Stimulated activated naive B cell treated with anti-CD40 and anti-IgM and Interleukin-4, amounts not matched to agents 10 μg/mL and 1 μg/mL and 100 μg/mL, for 72 hours (primary cell): Measurements from ENCODE around the gene AICDA.
"Not testable (repeated sequence)": the region's sequence is repeated elsewhere in the genome, so short reads cannot be mapped to it uniquely, and the experiment has no call there.

Source experiments
- ATAC-seq, 2 donors: fragments of 150-1000 bp; cut with Tn5 transposase; replicated peaks; 2 replicates each; pipeline ENCODE4 v1.10.0; 2021; ENCODE audit warnings: moderate library complexity in 1 of 2
- DNase-seq: peaks from one replicate; pipeline ENCODE4 v3.0.0; 2021
- H3K27ac Mint-ChIP-seq: one replicate; pipeline ENCODE4 v1.8.0; 2022; ENCODE audit warnings: mild to moderate bottlenecking, mixed read lengths
- H3K27me3 Mint-ChIP-seq, 2 donors: one replicate each; pipeline ENCODE4 v1.8.0; 2022; ENCODE audit warnings: mixed read lengths in 2 of 2
- H3K36me3 Mint-ChIP-seq, 2 donors: one replicate each; pipeline ENCODE4 v1.8.0; 2022; ENCODE audit warnings: mixed read lengths in 2 of 2, mild to moderate bottlenecking in 1 of 2
- H3K4me1 Mint-ChIP-seq, 2 donors: one replicate each; pipeline ENCODE4 v1.8.0; 2022; ENCODE audit warnings: mixed read lengths in 2 of 2, mild to moderate bottlenecking in 1 of 2
- H3K4me3 Mint-ChIP-seq, 2 donors: one replicate each; pipeline ENCODE4 v1.8.0; 2022; ENCODE audit warnings: mild to moderate bottlenecking in 2 of 2, mixed read lengths in 2 of 2, moderate library complexity in 1 of 2
- H3K9me3 Mint-ChIP-seq, 2 donors: one replicate each; pipeline ENCODE4 v1.8.0; 2022; ENCODE audit warnings: mixed read lengths in 2 of 2, mild to moderate bottlenecking in 1 of 2

AICDA gene

GRCh38 chr12:8594072-8594471, 18.6 kb downstream of the AICDA start:
- H3K4me3 Mint-ChIP-seq = no peak overlapping the region
- no peak for ATAC-seq
- peaks cover 8 to 12% of the 10 kb centered on the region in 2 donors for H3K27me3 Mint-ChIP-seq
- no peaks in the 10 kb centered on the region for H3K9me3 Mint-ChIP-seq
- H3K4me1 Mint-ChIP-seq = peaks cover 5 to 11% of the 10 kb centered on the region in 2 donors
- no peak for DNase-seq
- no peaks in the 10 kb centered on the region for H3K36me3 Mint-ChIP-seq
- H3K27ac Mint-ChIP-seq = no peak overlapping the region

GRCh38 chr12:8593246-8593645, 19.4 kb downstream of the AICDA start:
- DNase-seq (no peak), ATAC-seq (no peak)
- no peak overlapping the region for H3K4me3 Mint-ChIP-seq
- H3K27me3 Mint-ChIP-seq = peaks cover 8 to 12% of the 10 kb centered on the region in 2 donors
- H3K9me3 Mint-ChIP-seq = no peaks in the 10 kb centered on the region
- peaks cover 5 to 11% of the 10 kb centered on the region in 2 donors for H3K4me1 Mint-ChIP-seq
- H3K36me3 Mint-ChIP-seq = no peaks in the 10 kb centered on the region
- H3K27ac Mint-ChIP-seq = no peak overlapping the region

- H3K4me3 Mint-ChIP-seq = no peak overlapping the region
- ATAC-seq = peak; percentile 84 to 91
These were observed 21.7 kb downstream of the AICDA start for GRCh38 chr12:8590842-8591545.

GRCh38 chr12:8589679-8590078, 23.0 kb downstream of the AICDA start:
- peaks cover 0 to 12% of the 10 kb centered on the region in 2 donors for H3K27me3 Mint-ChIP-seq
- no peak overlapping the region for H3K27ac Mint-ChIP-seq
- DNase-seq (no peak), ATAC-seq (no peak)
- H3K4me3 Mint-ChIP-seq = no peak overlapping the region
- H3K36me3 Mint-ChIP-seq = no peaks in the 10 kb centered on the region
- no peaks in the 10 kb centered on the region for H3K9me3 Mint-ChIP-seq
- H3K4me1 Mint-ChIP-seq = peaks cover 5 to 11% of the 10 kb centered on the region in 2 donors

More at GRCh38 chr12:8590842-8591545, 21.7 kb downstream of the AICDA start:
- no peak for DNase-seq
- Mint-ChIP-seq H3K27ac (no peak overlapping the region), H3K27me3 (peaks cover 2 to 12% of the 10 kb centered on the region in 2 donors), H3K4me1 (peaks cover 5 to 11% of the 10 kb centered on the region in 2 donors), H3K9me3 (no peaks in the 10 kb centered on the region), H3K36me3 (no peaks in the 10 kb centered on the region)

GRCh38 chr12:8584478-8584877, 28.2 kb downstream of the AICDA start:
- not testable (repeated sequence) for ATAC-seq, H3K36me3 Mint-ChIP-seq, H3K4me3 Mint-ChIP-seq, H3K27me3 Mint-ChIP-seq, H3K27ac Mint-ChIP-seq, H3K9me3 Mint-ChIP-seq, DNase-seq
- H3K4me1 Mint-ChIP-seq = peaks cover 7 to 14% of the 10 kb centered on the region in 2 donors

GRCh38 chr12:8584004-8584403, 28.7 kb downstream of the AICDA start:
- H3K9me3 Mint-ChIP-seq = no peaks in the 10 kb centered on the region
- ATAC-seq (peak; percentile 57 to 62), DNase-seq (no peak)
- peaks cover 0 to 4% of the 10 kb centered on the region in 2 donors for H3K27me3 Mint-ChIP-seq
- H3K27ac Mint-ChIP-seq = no peak overlapping the region
- no peaks in the 10 kb centered on the region for H3K36me3 Mint-ChIP-seq
- peaks cover 9 to 19% of the 10 kb centered on the region in 2 donors for H3K4me1 Mint-ChIP-seq
- H3K4me3 Mint-ChIP-seq = no peak overlapping the region

- Mint-ChIP-seq H3K36me3 (peaks cover 0 to 3% of the 10 kb centered on the region in 2 donors), H3K27me3 (peaks cover 5% of the 10 kb centered on the region in 2 donors)
These were observed 31.4 kb downstream of the AICDA start for GRCh38 chr12:8581098-8581784.

GRCh38 chr12:8577879-8578278, 34.8 kb downstream of the AICDA start:
- peaks cover 0 to 3% of the 10 kb centered on the region in 2 donors for H3K36me3 Mint-ChIP-seq
- no peaks in the 10 kb centered on the region for H3K9me3 Mint-ChIP-seq
- H3K4me3 Mint-ChIP-seq = no peak overlapping the region
- ATAC-seq = no peak
- no peak overlapping the region for H3K27ac Mint-ChIP-seq
- H3K4me1 Mint-ChIP-seq = peaks cover 8 to 18% of the 10 kb centered on the region in 2 donors
- H3K27me3 Mint-ChIP-seq = peaks cover 10 to 24% of the 10 kb centered on the region in 2 donors
- DNase-seq = no peak

More at GRCh38 chr12:8581098-8581784, 31.4 kb downstream of the AICDA start:
- no peak for ATAC-seq
- Mint-ChIP-seq H3K4me1 (peaks cover 11 to 24% of the 10 kb centered on the region in 2 donors), H3K9me3 (no peaks in the 10 kb centered on the region), H3K27ac (no peak overlapping the region), H3K4me3 (no peak overlapping the region)
- DNase-seq = no peak

- H3K9me3 Mint-ChIP-seq = no peaks in the 10 kb centered on the region
- no peaks in the 10 kb centered on the region for H3K36me3 Mint-ChIP-seq
- H3K4me3 Mint-ChIP-seq = no peak overlapping the region
- DNase-seq (no peak), ATAC-seq (no peak)
- H3K27me3 Mint-ChIP-seq = peaks cover 10 to 20% of the 10 kb centered on the region in 2 donors
- no peaks in the 10 kb centered on the region for H3K4me1 Mint-ChIP-seq
- H3K27ac Mint-ChIP-seq = no peak overlapping the region
These were observed 40.2 kb downstream of the AICDA start for GRCh38 chr12:8572507-8572906.

- Mint-ChIP-seq H3K9me3 (peaks cover 10 to 16% of the 10 kb centered on the region in 2 donors), H3K4me3 (no peak overlapping the region), H3K27me3 (peaks cover 0 to under 1% of the 10 kb centered on the region in 2 donors), H3K4me1 (peaks cover 0 to 1% of the 10 kb centered on the region in 2 donors), H3K27ac (no peak overlapping the region), H3K36me3 (peaks cover 0 to 2% of the 10 kb centered on the region in 2 donors)
- no peak for DNase-seq
- no peak for ATAC-seq
These were observed 46.1 kb downstream of the AICDA start for GRCh38 chr12:8566525-8566924.

GRCh38 chr12:8566052-8566451, 46.6 kb downstream of the AICDA start:
- not testable (repeated sequence) for H3K27ac Mint-ChIP-seq, DNase-seq, H3K4me3 Mint-ChIP-seq, ATAC-seq, H3K27me3 Mint-ChIP-seq, H3K4me1 Mint-ChIP-seq, H3K36me3 Mint-ChIP-seq
- H3K9me3 Mint-ChIP-seq = peaks cover 10 to 16% of the 10 kb centered on the region in 2 donors

- Mint-ChIP-seq H3K27me3 (peaks cover 9 to 14% of the 10 kb centered on the region in 2 donors), H3K4me3 (no peak overlapping the region)
These were observed 48.0 kb downstream of the AICDA start for GRCh38 chr12:8564656-8565055.

GRCh38 chr12:8563356-8563755, 49.3 kb downstream of the AICDA start:
- Mint-ChIP-seq H3K9me3 (peaks cover 10 to 16% of the 10 kb centered on the region in 2 donors), H3K4me3 (no peak overlapping the region), H3K36me3 (peaks cover 0 to 2% of the 10 kb centered on the region in 2 donors), H3K27ac (no peak overlapping the region), H3K27me3 (peaks cover 14 to 15% of the 10 kb centered on the region in 2 donors), H3K4me1 (peaks cover 0 to 1% of the 10 kb centered on the region in 2 donors)
- DNase-seq (no peak), ATAC-seq (no peak)

More at GRCh38 chr12:8564656-8565055, 48.0 kb downstream of the AICDA start:
- DNase-seq = no peak
- H3K36me3 Mint-ChIP-seq = peaks cover 0 to 2% of the 10 kb centered on the region in 2 donors
- no peak overlapping the region for H3K27ac Mint-ChIP-seq
- no peak for ATAC-seq
- peaks cover 10 to 16% of the 10 kb centered on the region in 2 donors for H3K9me3 Mint-ChIP-seq
- H3K4me1 Mint-ChIP-seq = peaks cover 0 to 1% of the 10 kb centered on the region in 2 donors

GRCh38 chr12:8562310-8562709, 50.3 kb downstream of the AICDA start:
- no peak for DNase-seq
- H3K36me3 Mint-ChIP-seq = peaks cover 0 to 2% of the 10 kb centered on the region in 2 donors
- peaks cover 9 to 14% of the 10 kb centered on the region in 2 donors for H3K9me3 Mint-ChIP-seq
- H3K4me3 Mint-ChIP-seq = no peak overlapping the region
- ATAC-seq = no peak
- H3K4me1 Mint-ChIP-seq = peaks cover 0 to 1% of the 10 kb centered on the region in 2 donors
- H3K27ac Mint-ChIP-seq = no peak overlapping the region
- peaks cover 14 to 15% of the 10 kb centered on the region in 2 donors for H3K27me3 Mint-ChIP-seq
